ENCODE results near the gene SKAP2. TPM values are rescaled to one million over a fixed set of nuclear protein-coding genes. Genes with fewer than 3 reads are reported as not detected.

The SKAP2 gene
- polyA plus RNA-seq, 1 donor = 31.2 TPM

GRCh38 chr7:26858735-26859134, 5.7 kb downstream of the SKAP2 start:
- Histone ChIP-seq H3K4me3 (ENCODE audit: low read length) (no peak overlapping the region), H3K27ac (ENCODE audit: low read length) (no peak overlapping the region), H3K27me3 (ENCODE audit: control insufficient read depth, insufficient read depth, low read length) (peaks cover 2% of the 10 kb centered on the region)

GRCh38 chr7:26858241-26858715, 6.1 kb downstream of the SKAP2 start:
- DNase-seq = peak in 1 of 2 donors; percentile 35
- H3K27ac ChIP-seq (ENCODE audit: low read length) = no peak overlapping the region
- H3K27me3 ChIP-seq (ENCODE audit: control insufficient read depth, insufficient read depth, low read length) = peaks cover 2% of the 10 kb centered on the region
- WGBS (ENCODE audit: insufficient coverage, low lambda C conversion rate) = no CpG with 5 or more reads among the region's 5 CpGs
- no peaks in the 10 kb centered on the region for H3K9me3 ChIP-seq (ENCODE audit: control insufficient read depth, low read depth, low read length)
- H3K36me3 ChIP-seq (ENCODE audit: control insufficient read depth, insufficient read depth, low read length) = no peaks in the 10 kb centered on the region
- no peak overlapping the region for H3K4me3 ChIP-seq (ENCODE audit: low read length)
- H3K4me1 ChIP-seq (ENCODE audit: control insufficient read depth, insufficient read depth, low read length) = peaks cover 6% of the 10 kb centered on the region

More at GRCh38 chr7:26858735-26859134, 5.7 kb downstream of the SKAP2 start:
- peaks cover 6% of the 10 kb centered on the region for H3K4me1 ChIP-seq (ENCODE audit: control insufficient read depth, insufficient read depth, low read length)
- H3K9me3 ChIP-seq (ENCODE audit: control insufficient read depth, low read depth, low read length) = no peaks in the 10 kb centered on the region
- no peaks in the 10 kb centered on the region for H3K36me3 ChIP-seq (ENCODE audit: control insufficient read depth, insufficient read depth, low read length)
- DNase-seq = peak in 1 of 2 donors; percentile 11
- WGBS (ENCODE audit: insufficient coverage, low lambda C conversion rate) = no CpG with 5 or more reads among the region's 3 CpGs

- peak; percentile 10 to 66 for DNase-seq
- Histone ChIP-seq H3K27me3 (ENCODE audit: control insufficient read depth, insufficient read depth, low read length) (peaks cover 2% of the 10 kb centered on the region), H3K4me3 (ENCODE audit: low read length) (peak overlapping the region; percentile 10), H3K9me3 (ENCODE audit: control insufficient read depth, low read depth, low read length) (no peaks in the 10 kb centered on the region), H3K27ac (ENCODE audit: low read length) (peak overlapping the region; percentile 4), H3K36me3 (ENCODE audit: control insufficient read depth, insufficient read depth, low read length) (no peaks in the 10 kb centered on the region), H3K4me1 (ENCODE audit: control insufficient read depth, insufficient read depth, low read length) (peaks cover 6% of the 10 kb centered on the region)
- no CpG with 5 or more reads among the region's 34 CpGs for WGBS (ENCODE audit: insufficient coverage, low lambda C conversion rate)
Observed at GRCh38 chr7:26857506-26858240, 6.7 kb downstream of the SKAP2 start.

- Histone ChIP-seq H3K4me3 (ENCODE audit: low read length) (peak overlapping the region; percentile 10), H3K4me1 (ENCODE audit: control insufficient read depth, insufficient read depth, low read length) (peaks cover 6% of the 10 kb centered on the region), H3K27ac (ENCODE audit: low read length) (peak overlapping the region; percentile 4), H3K9me3 (ENCODE audit: control insufficient read depth, low read depth, low read length) (no peaks in the 10 kb centered on the region), H3K36me3 (ENCODE audit: control insufficient read depth, insufficient read depth, low read length) (no peaks in the 10 kb centered on the region), H3K27me3 (ENCODE audit: control insufficient read depth, insufficient read depth, low read length) (peaks cover 2% of the 10 kb centered on the region)
- DNase-seq = no peak
- 50% methylated on average over 2 of the region's 4 CpGs for WGBS (ENCODE audit: insufficient coverage, low lambda C conversion rate)
Observed at GRCh38 chr7:26857170-26857505, 7.3 kb downstream of the SKAP2 start.

- H3K4me3 ChIP-seq (ENCODE audit: low read length) = no peak overlapping the region
- DNase-seq = peak in 1 of 2 donors; percentile 8
- peaks cover 2% of the 10 kb centered on the region for H3K27me3 ChIP-seq (ENCODE audit: control insufficient read depth, insufficient read depth, low read length)
- peaks cover 6% of the 10 kb centered on the region for H3K4me1 ChIP-seq (ENCODE audit: control insufficient read depth, insufficient read depth, low read length)
- no peaks in the 10 kb centered on the region for H3K36me3 ChIP-seq (ENCODE audit: control insufficient read depth, insufficient read depth, low read length)
- WGBS (ENCODE audit: insufficient coverage, low lambda C conversion rate) = 100% methylated on average over 1 of the region's 3 CpGs
- no peaks in the 10 kb centered on the region for H3K9me3 ChIP-seq (ENCODE audit: control insufficient read depth, low read depth, low read length)
- no peak overlapping the region for H3K27ac ChIP-seq (ENCODE audit: low read length)
Observed at GRCh38 chr7:26856176-26856985, 8.0 kb downstream of the SKAP2 start.

- Histone ChIP-seq H3K4me3 (ENCODE audit: low read length) (no peak overlapping the region), H3K27me3 (ENCODE audit: control insufficient read depth, insufficient read depth, low read length) (peaks cover 2% of the 10 kb centered on the region), H3K4me1 (ENCODE audit: control insufficient read depth, insufficient read depth, low read length) (peaks cover 6% of the 10 kb centered on the region), H3K27ac (ENCODE audit: low read length) (no peak overlapping the region), H3K36me3 (ENCODE audit: control insufficient read depth, insufficient read depth, low read length) (no peaks in the 10 kb centered on the region), H3K9me3 (ENCODE audit: control insufficient read depth, low read depth, low read length) (no peaks in the 10 kb centered on the region)
- no peak for DNase-seq
- WGBS (ENCODE audit: insufficient coverage, low lambda C conversion rate) = 100% methylated on average over 1 of the region's 1 CpG
Observed at GRCh38 chr7:26854876-26855855, 9.2 kb downstream of the SKAP2 start.

- Histone ChIP-seq H3K4me1 (ENCODE audit: control insufficient read depth, insufficient read depth, low read length) (peaks cover 6% of the 10 kb centered on the region), H3K36me3 (ENCODE audit: control insufficient read depth, insufficient read depth, low read length) (no peaks in the 10 kb centered on the region), H3K4me3 (ENCODE audit: low read length) (no peak overlapping the region), H3K27ac (ENCODE audit: low read length) (no peak overlapping the region), H3K9me3 (ENCODE audit: control insufficient read depth, low read depth, low read length) (no peaks in the 10 kb centered on the region), H3K27me3 (ENCODE audit: control insufficient read depth, insufficient read depth, low read length) (peaks cover 2% of the 10 kb centered on the region)
- WGBS (ENCODE audit: insufficient coverage, low lambda C conversion rate) = 100% methylated on average over 1 of the region's 4 CpGs
- DNase-seq = peak; percentile 19 to 46
Observed at GRCh38 chr7:26853788-26854393, 10.5 kb downstream of the SKAP2 start.

- no peaks in the 10 kb centered on the region for H3K4me1 ChIP-seq (ENCODE audit: control insufficient read depth, insufficient read depth, low read length)
- no peaks in the 10 kb centered on the region for H3K36me3 ChIP-seq (ENCODE audit: control insufficient read depth, insufficient read depth, low read length)
- H3K9me3 ChIP-seq (ENCODE audit: control insufficient read depth, low read depth, low read length) = no peaks in the 10 kb centered on the region
- H3K27ac ChIP-seq (ENCODE audit: low read length) = no peak overlapping the region
- H3K4me3 ChIP-seq (ENCODE audit: low read length) = no peak overlapping the region
- no peaks in the 10 kb centered on the region for H3K27me3 ChIP-seq (ENCODE audit: control insufficient read depth, insufficient read depth, low read length)
- WGBS (ENCODE audit: insufficient coverage, low lambda C conversion rate) = 100% methylated on average over 2 of the region's 8 CpGs
- DNase-seq = no peak
Observed at GRCh38 chr7:26850193-26850651, 14.2 kb downstream of the SKAP2 start.

GRCh38 chr7:26843705-26844104, 20.7 kb downstream of the SKAP2 start:
- peaks cover 2% of the 10 kb centered on the region for H3K4me1 ChIP-seq (ENCODE audit: control insufficient read depth, insufficient read depth, low read length)
- no CpG with 5 or more reads among the region's 4 CpGs for WGBS (ENCODE audit: insufficient coverage, low lambda C conversion rate)
- no peak overlapping the region for H3K27ac ChIP-seq (ENCODE audit: low read length)
- DNase-seq = no peak
- no peak overlapping the region for H3K4me3 ChIP-seq (ENCODE audit: low read length)
- H3K27me3 ChIP-seq (ENCODE audit: control insufficient read depth, insufficient read depth, low read length) = no peaks in the 10 kb centered on the region
- no peaks in the 10 kb centered on the region for H3K9me3 ChIP-seq (ENCODE audit: control insufficient read depth, low read depth, low read length)
- H3K36me3 ChIP-seq (ENCODE audit: control insufficient read depth, insufficient read depth, low read length) = no peaks in the 10 kb centered on the region

All from large intestine (tissue), 3 donors.